Fibroblast of lung (primary cell): ENCODE results near the gene OMD. TPM values are rescaled to one million over a fixed set of nuclear protein-coding genes. Genes with fewer than 3 reads are reported as not detected.

Experiments used
- DNase-seq, 2 donors: peaks; one replicate each; pipeline versions ENCODE4 v3.0.0 to v3.0.0-alpha.2; 2010; ENCODE audit warnings: low read depth in 2 of 2
- H2AFZ ChIP-seq: 2 replicates; pipeline ENCODE4 v1.5.1; 2012; ENCODE audit warnings: low read length, control low read depth, inconsistent platforms
- H3K27ac ChIP-seq: 2 replicates; pipeline ENCODE4 v1.5.1; 2011; ENCODE audit warnings: low read length, control low read depth; ENCODE audit not compliant: insufficient read depth
- H3K27me3 ChIP-seq: 2 replicates; pipeline ENCODE4 v1.5.1; 2011; ENCODE audit warnings: mild to moderate bottlenecking, low read length; ENCODE audit not compliant: control insufficient read depth, insufficient read depth
- H3K36me3 ChIP-seq: 2 replicates; pipeline ENCODE4 v1.5.1; 2011; ENCODE audit warnings: low read length; ENCODE audit not compliant: control insufficient read depth, insufficient read depth
- H3K4me1 ChIP-seq: 2 replicates; pipeline ENCODE4 v1.5.1; 2011; ENCODE audit warnings: low read length; ENCODE audit not compliant: control insufficient read depth, insufficient read depth; ENCODE audit errors: extremely low read depth
- H3K4me2 ChIP-seq: 2 replicates; pipeline ENCODE4 v1.5.1; 2011; ENCODE audit warnings: low read length, control low read depth; ENCODE audit not compliant: insufficient read depth; ENCODE audit errors: extremely low read depth
- H3K4me3 ChIP-seq, 4 experiments: fragments of 200-600 bp in 1 of 4; sonication (generic) in 1 of 4; replicated peaks in 1 of 4; 2 replicates each; pipeline ENCODE4 v1.5.1; 2011 to 2016; ENCODE audit warnings: low read length in 4 of 4, low read depth in 3 of 4, mild to moderate bottlenecking in 3 of 4, control low read depth in 2 of 4, inconsistent platforms in 1 of 4, mixed read lengths in 1 of 4; ENCODE audit not compliant: insufficient read depth in 1 of 4; ENCODE audit errors: control extremely low read depth in 1 of 4
- H3K79me2 ChIP-seq: 2 replicates; pipeline ENCODE4 v1.5.1; 2012; ENCODE audit warnings: mild to moderate bottlenecking, low read length, inconsistent platforms; ENCODE audit not compliant: control insufficient read depth, insufficient read depth
- H3K9ac ChIP-seq: 2 replicates; pipeline ENCODE4 v1.5.1; 2011; ENCODE audit warnings: mild to moderate bottlenecking, low read length, control low read depth; ENCODE audit not compliant: insufficient read depth
- H3K9me3 ChIP-seq: 2 replicates; pipeline ENCODE4 v1.5.1; 2012; ENCODE audit warnings: low read depth, low read length; ENCODE audit not compliant: control insufficient read depth, insufficient read depth
- H4K20me1 ChIP-seq: 2 replicates; pipeline ENCODE4 v1.5.1; 2011; ENCODE audit warnings: low read length; ENCODE audit not compliant: control insufficient read depth, insufficient read depth; ENCODE audit errors: extremely low read depth
- EZH2 ChIP-seq: IDR thresholded peaks from 2 replicates; pipeline ENCODE4 v1.5.1; 2012; ENCODE audit warnings: low read length, control low read depth, mild to moderate bottlenecking; ENCODE audit errors: missing control alignments
- polyA plus RNA-seq, 2 donors: library from polyadenylated mRNA; depleted of rRNA in 1 of 2; stranded (reverse) in 1 of 2; unstranded in 1 of 2; fragments of >200 nt; gene quantifications; 2 replicates each; pipeline ENCODE4 v1.2.1, GENCODE V29; 2011 to 2012; ENCODE audit warnings: missing spikeins in 1 of 2
- total RNA-seq: library from RNA; depleted of rRNA; stranded (reverse); fragments of >200 nt; gene quantifications from 2 replicates; pipeline ENCODE4 v1.2.1, GENCODE V29; 2014
- TF ChIP-seq, protein P1 (sequence below), 2 donors: IDR thresholded peaks in 1 of 2; conservative IDR thresholded peaks in 1 of 2; 1 replicate in 1 of 2; 2 replicates in 1 of 2; pipeline ENCODE4 v1.5.1; 2011 to 2012; ENCODE audit warnings: low read length in 2 of 2, control low read depth in 1 of 2, inconsistent platforms in 1 of 2, low read depth in 1 of 2, mild to moderate bottlenecking in 1 of 2

OMD gene
- total and polyA plus RNA-seq, 2 donors (not counting 1 experiment from before 2014, with no cell fraction given) = 0.07 to 0.17 TPM

DNA sequence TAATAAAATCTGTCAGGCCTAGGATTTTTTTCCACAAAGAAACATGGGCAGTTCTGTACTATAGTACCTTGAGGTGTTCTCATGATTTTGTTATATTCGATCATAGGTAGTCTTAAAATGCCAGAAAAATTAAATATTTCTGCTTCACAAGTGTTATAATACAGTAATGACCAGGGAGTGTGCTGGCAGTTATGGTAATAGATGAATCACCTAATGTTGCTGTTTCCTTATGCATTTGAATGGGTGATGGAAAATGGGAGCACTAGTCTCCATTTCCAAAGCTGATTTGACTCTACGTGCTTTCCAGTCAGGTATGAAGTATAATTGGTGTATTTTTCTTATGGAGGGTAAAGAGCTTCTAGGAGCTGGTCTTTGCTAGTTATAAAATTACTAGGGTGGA lies 43.7 kb downstream of the OMD start:
- Histone ChIP-seq H3K36me3 (no peaks in the 10 kb centered on the region), H3K4me1 (no peaks in the 10 kb centered on the region), H2AFZ (no peak overlapping the region), H3K27me3 (no peaks in the 10 kb centered on the region), H3K79me2 (no peaks in the 10 kb centered on the region), H3K4me2 (no peak overlapping the region), H3K9ac (no peak overlapping the region), H3K27ac (no peak overlapping the region), H3K9me3 (no peaks in the 10 kb centered on the region), H4K20me1 (no peaks in the 10 kb centered on the region), H3K4me3 (no peak overlapping the region)
- TF ChIP-seq EZH2 = no peak
- TF ChIP-seq, protein P1, sequence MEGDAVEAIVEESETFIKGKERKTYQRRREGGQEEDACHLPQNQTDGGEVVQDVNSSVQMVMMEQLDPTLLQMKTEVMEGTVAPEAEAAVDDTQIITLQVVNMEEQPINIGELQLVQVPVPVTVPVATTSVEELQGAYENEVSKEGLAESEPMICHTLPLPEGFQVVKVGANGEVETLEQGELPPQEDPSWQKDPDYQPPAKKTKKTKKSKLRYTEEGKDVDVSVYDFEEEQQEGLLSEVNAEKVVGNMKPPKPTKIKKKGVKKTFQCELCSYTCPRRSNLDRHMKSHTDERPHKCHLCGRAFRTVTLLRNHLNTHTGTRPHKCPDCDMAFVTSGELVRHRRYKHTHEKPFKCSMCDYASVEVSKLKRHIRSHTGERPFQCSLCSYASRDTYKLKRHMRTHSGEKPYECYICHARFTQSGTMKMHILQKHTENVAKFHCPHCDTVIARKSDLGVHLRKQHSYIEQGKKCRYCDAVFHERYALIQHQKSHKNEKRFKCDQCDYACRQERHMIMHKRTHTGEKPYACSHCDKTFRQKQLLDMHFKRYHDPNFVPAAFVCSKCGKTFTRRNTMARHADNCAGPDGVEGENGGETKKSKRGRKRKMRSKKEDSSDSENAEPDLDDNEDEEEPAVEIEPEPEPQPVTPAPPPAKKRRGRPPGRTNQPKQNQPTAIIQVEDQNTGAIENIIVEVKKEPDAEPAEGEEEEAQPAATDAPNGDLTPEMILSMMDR (conservative IDR thresholded peaks at IDR 0.05 in 1 of 2, IDR thresholded peaks at IDR 0.05 in 1 of 2; ENCODE audit: low read depth in 1 of 2, low read length in 2 of 2) = no peak
- no peak for DNase-seq

DNA sequence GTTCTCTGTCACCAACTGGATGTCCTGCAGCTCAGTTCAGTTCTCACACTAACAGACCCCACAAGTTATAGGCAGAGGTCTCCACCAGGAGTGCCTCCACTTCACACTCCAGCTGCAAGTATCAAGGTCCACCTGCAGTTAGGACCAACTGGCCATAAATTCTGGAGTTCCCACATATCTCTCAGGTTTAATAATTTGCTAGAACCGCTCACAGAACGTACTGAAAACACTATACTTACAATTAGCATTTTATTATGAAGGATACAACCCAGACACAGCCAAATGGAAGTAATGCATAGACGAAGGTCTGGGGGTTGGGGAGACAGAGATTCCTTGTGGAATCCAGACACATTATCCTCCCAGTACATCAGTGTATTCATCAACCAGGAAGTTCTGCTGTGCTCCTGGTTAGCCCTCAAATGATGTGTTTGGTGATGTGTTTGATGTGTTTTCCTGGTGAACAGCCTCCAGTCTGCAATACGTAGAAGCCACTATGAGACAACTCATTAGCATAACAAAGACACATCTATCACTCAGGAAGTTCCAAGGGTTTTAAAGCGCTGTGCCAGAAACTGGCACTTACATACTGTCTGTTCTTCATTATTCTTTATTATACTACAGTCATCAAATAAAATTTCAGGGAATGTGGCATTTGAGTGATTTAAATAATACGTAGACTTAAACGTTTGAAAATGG lies 45.3 kb downstream of the OMD start:
- H3K27me3 ChIP-seq = no peaks in the 10 kb centered on the region
- H3K27ac ChIP-seq = no peak overlapping the region
- H3K9ac ChIP-seq = no peak overlapping the region
- H3K4me3 ChIP-seq = no peak overlapping the region
- no peaks in the 10 kb centered on the region for H3K4me1 ChIP-seq
- no peaks in the 10 kb centered on the region for H4K20me1 ChIP-seq
- H2AFZ ChIP-seq = peak overlapping the region; percentile 33
- DNase-seq = peak; percentile 29 to 92
- H3K9me3 ChIP-seq = no peaks in the 10 kb centered on the region
- no peaks in the 10 kb centered on the region for H3K79me2 ChIP-seq
- H3K36me3 ChIP-seq = no peaks in the 10 kb centered on the region
- TF ChIP-seq, protein P1 (conservative IDR thresholded peaks at IDR 0.05 in 1 of 2, IDR thresholded peaks at IDR 0.05 in 1 of 2; ENCODE audit: low read depth in 1 of 2, low read length in 2 of 2) = no peak
- TF ChIP-seq EZH2 = no peak
- H3K4me2 ChIP-seq = no peak overlapping the region

- Histone ChIP-seq H3K79me2 (no peaks in the 10 kb centered on the region), H3K4me2 (no peak overlapping the region), H3K36me3 (no peaks in the 10 kb centered on the region), H4K20me1 (no peaks in the 10 kb centered on the region), H3K4me3 (no peak overlapping the region), H2AFZ (peak overlapping the region; percentile 5), H3K27me3 (no peaks in the 10 kb centered on the region), H3K4me1 (no peaks in the 10 kb centered on the region), H3K9me3 (no peaks in the 10 kb centered on the region), H3K9ac (no peak overlapping the region), H3K27ac (no peak overlapping the region)
- TF ChIP-seq, protein P1 (conservative IDR thresholded peaks at IDR 0.05 in 1 of 2, IDR thresholded peaks at IDR 0.05 in 1 of 2; ENCODE audit: low read depth in 1 of 2, low read length in 2 of 2) = no peak
- TF ChIP-seq EZH2 = no peak
- DNase-seq = no peak
Measured at GRCh38 chr9:92377876-92378275, 46.4 kb downstream of the OMD start.
